GM19463 (cell line): ENCODE measurements around the gene PPP2R2C.
A peak's percentile ranks its signal among the peaks of the same experiment; 100 is the strongest.

Experiments
- ATAC-seq: cut with Tn5 transposase; IDR thresholded peaks from one replicate; pipeline ENCODE4 v1.9.1; 2021; ENCODE audit warnings: mild to moderate bottlenecking, moderate library complexity; ENCODE audit not compliant: unreplicated experiment

PPP2R2C gene

DNA sequence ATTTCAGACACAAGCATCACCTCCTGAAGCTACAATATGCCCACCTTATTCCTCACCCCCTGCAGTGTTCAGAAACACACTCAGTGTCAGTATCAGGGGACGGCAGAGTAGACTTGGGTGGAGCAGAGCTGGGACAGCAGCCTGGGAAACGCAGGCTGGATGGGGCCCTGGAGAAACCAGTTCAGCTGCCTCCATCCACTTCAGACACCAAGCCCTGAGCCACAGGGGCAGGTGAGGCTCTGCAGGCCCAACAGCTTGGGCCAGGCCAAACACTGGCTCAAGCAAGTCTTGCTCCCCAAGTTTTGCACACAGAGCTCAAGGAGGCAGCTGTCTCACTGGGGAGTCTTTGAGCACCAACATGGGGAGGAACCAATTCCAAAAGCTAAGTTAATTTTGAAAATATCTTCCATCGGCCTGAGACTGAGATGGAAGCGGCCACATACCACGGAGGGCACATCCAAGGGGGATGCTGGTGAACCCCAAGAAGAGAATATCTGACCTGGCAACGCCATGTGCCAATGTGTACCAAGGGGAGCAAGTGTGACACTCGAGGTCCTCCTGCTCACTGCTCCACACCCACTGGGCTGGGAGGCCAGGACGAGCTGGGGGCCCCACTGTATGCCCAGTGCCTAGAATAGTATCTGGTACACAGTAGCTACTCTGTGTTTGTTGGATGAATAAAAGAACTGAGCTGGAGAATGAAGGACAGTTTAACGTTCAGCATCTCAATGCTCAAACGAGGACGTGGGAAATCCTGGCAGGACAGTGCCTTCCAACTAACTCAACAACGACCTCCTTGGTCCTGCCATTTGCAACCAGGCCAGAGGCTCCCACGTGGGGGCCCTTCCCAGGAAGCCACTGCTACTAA is 45.6 kb downstream of the PPP2R2C start:
- no peak for ATAC-seq

DNA sequence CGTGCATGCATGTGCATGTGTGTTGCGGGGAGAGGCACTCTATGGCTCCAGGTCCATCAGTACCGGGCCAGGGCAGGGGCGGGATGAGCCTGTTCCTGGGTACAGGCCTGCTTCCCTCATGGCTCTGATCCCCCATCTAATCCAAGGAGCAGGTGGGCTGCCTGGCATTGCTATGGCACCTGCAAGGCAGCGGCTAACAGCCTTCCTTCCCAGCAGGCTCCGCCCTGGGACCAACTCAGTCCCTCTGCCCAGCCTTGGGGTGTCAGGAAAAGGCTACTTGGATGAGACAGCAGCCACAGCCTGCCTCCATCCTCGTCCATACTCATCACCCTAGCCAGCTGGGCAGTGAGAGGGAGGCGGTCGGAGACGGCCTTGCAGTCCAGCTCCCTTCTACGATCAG is 46.5 kb downstream of the PPP2R2C start:
- no peak for ATAC-seq

DNA sequence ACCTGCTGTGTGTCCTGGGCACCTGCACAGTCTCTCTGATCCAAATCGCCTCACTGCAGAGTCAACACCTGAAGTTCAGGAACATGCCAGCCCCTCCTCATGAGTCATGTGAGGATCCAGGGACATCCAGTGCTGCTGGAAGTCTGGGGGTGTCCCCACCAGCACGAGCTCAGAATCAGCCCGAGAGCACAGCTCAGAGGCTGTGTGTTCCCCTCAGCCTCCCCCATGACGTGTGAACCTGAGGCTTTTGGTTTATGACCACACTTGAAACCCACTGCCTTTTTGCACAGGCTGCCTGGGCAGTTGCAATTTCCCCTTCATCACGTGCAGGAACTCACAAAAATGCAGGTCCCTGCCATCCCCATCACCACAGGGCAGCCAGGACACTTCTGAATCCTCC is 47.1 kb downstream of the PPP2R2C start:
- no peak for ATAC-seq

DNA sequence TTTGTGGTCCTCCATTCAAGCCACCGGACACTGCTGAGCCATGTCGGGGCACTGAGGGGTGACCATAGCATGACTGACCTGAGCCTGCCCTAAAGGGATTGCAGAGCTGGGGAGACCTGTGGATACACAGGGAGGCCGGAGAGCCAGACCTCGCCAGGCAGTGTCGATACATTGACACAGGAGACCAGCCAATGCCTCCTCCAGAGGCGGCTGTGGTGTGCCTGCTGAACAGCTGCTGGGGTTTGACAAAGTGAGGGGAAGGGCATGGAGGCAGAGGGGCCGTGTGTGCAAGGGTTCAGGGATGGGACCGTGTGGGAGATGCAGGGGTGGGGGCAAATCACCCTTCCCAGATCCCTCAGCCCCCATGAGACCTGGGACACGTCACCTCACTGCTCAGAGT is 48.0 kb downstream of the PPP2R2C start:
- ATAC-seq = no peak

DNA sequence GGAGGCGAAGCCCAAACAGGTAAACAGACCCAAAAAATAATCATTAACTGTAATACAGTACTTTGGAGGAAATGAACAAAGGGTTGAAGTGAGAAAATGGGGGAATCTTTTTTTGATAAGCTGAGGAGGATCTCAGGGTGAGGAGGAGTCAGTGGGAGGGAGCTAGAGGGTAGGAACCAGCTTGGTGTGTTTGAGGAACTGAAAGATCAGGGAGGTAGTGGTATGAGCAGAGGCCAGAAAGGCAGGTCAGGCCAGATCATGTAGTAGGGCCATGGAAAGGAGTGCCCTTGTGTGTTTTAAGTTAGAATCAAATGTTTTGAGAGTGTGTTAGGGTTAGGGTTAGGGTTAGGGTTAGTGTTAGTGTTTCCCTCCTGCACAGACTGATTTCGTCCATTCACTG is 48.8 kb downstream of the PPP2R2C start:
- ATAC-seq = peak; percentile 95

DNA sequence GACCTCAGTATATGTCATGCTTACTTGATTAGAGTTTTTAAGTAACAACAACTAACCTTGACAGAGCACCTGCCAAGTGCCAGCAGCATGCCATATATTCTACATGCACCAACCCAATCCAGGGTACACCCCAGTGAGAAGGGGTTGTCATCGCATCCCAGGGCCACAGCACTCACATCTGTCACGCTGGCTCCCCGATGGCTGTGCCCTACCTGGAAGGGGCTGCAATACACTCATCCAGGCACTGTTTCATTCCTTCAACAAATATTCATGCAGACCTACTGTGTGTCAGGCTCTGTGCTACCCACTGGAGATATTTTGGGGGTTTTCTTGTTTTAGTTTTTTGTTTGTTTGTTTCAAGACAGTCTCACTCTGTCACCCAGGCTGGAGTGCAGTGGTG is 49.5 kb downstream of the PPP2R2C start:
- ATAC-seq = no peak

DNA sequence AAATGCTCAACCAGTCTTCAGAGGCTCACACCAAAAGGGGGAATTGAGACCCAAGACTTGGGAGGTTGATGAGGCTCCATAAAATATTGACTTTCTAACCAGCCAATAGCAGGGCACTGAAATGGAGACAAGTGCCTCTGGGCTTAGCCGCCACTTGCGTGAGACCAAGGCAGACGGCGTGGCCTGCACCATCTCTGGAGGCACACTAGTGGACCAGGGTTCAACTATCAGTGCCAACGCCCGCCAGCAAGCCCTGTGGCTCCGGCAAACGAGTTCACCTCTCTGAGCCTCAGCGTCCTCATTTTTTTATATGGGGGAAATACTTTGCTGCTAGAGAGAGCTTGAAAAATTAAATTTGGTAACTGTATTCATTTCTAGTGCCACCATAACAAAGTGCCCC is 50.3 kb downstream of the PPP2R2C start:
- no peak for ATAC-seq

DNA sequence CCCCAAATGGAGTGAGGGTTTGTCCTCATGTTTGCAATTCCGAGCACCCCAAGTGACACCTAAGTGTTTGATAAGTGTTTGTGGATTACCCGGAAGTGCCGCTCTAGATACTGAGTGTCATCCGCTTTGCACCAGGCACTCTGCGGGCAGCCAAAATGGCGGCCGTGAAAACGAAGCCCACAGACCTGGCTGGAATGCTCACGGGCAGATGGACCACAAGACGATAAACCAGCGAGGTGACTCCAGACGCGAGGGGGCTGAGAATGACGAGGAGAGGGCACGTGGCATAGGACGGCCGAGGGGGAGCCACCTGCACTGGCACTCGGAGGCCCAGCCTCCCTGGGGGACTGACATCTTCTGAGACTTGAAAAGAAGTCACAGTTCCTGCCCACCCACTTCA is 51.0 kb downstream of the PPP2R2C start:
- no peak for ATAC-seq

DNA sequence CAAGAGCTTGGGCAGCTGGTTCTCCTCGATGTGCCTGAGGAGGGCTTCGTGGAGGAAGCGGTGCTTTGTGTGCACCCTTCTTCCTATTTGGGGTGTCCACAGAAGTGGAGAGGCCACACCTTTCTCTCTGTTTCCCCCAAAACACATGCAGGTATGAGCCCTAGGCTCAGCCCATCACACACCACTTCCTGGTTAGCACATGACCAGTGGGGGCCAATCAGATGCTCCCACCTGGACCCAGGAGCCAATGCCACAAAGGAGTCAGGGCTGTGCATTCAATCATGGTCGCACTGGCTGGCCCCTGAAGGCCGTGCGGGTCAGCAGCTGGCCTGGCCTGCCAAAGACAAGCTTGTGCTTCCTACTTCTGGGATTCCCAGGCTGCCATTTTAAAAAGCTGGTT is 51.4 kb downstream of the PPP2R2C start:
- ATAC-seq = no peak

DNA sequence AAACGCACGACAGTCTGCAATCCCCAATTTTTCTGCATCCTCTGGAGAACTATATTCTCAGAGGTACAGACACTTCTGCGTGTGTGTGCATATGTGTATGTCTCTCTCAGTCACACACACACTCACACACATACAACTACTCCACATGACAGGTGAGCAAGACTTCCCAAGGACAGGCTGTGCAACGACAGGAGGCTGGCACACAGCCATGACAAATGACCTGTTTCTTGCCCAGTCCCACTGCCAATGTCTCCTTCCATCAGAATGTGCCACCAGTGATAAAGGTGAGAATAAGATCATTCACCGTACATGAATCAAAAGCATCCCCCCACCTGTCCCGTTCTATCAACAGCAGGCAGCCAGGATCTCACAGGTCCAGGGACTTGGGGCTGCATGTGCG is 52.4 kb downstream of the PPP2R2C start:
- no peak for ATAC-seq

DNA sequence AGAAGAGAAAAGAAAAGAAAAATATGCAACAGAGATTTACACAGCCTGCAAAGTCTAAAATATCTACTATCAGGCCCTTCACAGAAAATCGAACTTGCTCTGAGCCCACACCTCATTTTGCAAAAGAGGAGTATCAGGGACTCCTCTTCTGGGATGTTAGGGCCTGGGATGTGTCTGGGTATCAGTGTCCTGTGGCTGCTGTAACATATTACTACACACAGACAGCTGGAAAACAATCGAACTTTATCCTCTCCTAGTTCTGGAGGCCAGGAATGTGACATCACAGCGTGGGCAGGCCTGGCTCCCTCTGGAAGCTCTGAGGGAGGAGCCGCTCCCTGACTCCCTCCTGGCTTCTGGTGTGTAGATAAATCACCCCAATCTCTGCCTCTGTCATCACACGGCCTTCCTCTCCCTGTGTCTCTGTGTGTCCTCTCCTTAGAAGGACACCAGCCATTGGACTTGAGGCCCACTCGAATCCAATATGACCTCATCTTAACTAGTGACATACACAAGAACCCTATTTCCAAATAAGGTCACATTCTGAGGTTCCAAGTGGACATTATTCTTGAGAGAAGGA is 52.9 kb downstream of the PPP2R2C start:
- no peak for ATAC-seq

DNA sequence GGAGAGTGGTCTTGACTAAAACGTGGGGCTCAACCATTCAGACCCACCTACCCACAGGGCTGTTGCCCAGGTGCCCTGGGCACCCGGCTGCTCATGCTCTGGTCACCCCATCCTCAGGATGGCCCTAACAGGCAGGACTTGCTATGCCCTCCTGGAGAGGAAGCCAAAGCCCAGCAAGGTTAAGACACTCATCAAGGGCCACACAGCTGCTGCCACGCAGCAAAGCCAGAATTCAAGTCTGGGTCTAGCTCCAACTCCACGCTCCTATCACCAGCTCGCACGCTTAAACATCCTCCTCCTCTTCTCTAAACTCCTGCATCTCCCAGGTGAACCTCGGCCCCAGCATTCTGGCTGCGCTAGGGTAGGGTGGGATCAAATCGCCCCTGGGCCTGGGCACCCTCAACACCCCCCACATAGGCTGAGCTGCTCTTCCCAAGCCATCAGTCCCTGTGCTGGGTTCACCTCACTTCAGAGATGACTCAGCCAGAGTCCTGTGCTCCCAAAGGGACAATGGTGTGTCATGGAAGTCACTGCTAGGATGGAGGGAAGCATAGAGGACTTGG is 54.1 kb downstream of the PPP2R2C start:
- ATAC-seq = no peak

DNA sequence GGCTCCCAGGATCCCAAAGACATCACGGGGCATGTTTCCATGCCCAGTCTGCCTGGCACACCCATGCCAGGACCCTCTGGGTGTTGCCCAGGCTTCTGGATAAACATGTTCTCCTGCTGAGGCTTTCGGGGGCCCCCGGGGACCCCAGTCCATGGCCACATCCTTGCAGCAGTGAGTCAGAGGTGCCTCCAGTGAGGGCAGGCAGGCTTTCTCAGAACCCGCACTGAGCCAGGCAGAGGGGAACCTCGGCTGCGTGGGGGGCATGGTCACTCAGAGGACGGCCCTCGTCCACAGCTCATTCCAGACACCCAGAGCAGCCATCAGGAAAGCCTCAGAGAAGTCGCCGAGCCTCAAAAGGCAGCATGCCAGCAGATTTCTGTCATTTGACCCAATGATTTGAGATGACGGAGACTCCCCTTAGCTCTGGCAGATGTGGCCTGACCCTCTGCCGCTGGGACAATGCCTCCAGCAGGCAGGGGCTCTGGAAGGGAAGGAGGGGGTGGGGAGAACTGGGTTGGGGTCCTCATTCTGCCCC is 54.8 kb downstream of the PPP2R2C start:
- ATAC-seq = no peak

DNA sequence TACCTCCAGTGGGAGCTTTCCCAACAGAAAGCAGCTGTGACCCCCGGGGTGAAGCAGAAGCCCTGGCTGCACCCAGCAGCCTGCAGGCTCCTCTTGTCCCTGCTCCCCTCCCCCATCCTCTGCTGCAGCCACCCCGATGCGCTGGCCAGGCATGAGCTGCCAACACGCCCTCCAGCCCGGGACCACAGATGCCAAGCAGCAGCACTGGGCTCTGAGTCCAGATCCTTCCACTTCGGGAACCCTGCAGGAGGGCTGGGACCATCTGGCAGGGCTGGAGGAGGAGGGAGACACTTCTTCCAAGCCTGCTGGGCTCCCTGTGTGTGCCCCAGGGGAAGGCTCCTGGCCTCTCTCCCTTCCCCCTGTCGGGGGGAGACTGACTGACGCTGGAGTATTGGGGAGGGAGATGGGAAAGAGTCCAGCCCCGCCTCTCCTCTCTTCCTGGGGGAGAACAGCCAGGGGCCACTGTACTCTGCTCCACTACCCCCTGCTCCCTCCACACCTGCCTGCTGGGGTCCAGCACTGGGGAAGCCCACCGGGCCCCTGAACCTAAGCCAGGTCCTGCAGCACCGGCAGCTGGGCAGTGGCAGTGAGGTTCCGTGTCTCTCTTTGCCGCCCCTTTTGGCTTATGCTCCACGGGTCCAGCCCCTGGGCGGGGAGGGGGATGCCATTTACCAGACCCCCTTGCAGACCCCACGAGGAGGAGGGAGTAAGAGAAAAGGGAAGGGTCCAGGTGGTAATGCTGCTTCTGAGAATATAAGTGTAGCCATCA is 55.7 kb downstream of the PPP2R2C start:
- no peak for ATAC-seq

DNA sequence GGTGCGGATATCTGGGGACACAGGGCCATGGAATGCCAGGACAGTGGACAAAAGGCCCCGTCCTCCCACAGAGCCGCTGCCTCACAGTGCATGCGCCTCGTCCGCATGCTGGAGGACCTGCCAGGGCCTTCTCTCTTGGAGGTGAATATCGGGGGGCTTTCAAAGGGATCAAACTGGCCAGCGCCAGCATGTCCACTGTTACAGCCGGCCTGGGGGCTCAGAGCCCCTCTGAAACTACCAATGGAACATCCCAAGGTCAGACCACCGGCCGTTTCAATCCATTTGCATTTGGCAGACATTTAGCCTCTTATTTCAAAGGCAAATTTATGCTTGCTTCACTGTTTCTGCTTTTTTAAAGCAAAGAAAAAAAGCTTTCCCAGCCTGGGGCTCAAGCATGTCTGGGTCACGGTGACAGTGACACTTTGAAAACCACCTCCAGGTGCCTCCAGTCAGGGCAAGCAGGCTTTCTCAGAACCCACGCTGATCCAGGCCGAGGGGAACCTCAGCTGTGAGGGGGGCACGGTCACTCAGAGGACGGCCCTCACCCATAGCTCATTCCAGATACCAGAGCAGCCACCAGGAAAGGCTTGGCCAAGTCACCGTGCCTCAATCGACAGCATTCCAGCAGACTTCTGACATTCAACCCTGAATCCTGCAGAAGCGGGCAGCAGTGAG is 57.2 kb downstream of the PPP2R2C start:
- ATAC-seq = no peak

DNA sequence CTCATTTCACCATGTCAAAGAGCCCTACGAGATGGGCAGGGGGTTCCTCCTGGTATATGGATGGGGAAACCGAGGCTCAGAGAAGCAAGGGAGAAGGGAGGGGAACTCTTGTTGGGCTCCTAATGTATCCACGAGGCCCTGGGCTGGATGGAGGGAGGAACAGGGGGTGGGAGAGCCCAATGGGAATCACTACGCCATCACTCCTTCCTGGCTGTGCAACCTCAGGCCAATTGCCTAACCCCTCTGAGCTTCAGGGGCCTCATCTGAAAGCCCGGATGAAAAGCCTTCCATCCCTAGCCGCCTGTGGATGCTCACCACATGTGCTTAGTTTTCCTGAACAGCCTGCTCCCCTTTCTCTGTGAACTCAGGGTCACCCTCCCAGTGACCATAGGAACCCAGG is 57.8 kb downstream of the PPP2R2C start:
- ATAC-seq = no peak

DNA sequence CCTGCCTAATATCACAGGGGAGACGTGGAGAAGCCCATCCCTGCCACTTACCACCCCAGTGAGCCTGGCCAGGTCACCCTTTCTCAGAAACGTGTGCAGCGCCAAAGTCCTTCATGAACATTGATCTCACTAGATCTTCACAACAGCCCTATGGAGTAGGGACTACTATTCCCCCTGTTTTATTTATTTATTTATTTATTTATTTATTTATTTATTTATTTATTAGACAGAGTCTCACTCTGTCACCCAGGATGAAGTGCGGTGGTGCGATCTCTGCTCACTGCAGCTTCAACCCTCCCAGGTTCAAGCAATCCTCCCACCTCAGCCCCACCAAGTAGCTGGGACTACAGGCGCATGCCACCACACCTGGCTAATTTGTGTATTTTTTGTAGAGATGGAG is 61.8 kb downstream of the PPP2R2C start:
- ATAC-seq = no peak

DNA sequence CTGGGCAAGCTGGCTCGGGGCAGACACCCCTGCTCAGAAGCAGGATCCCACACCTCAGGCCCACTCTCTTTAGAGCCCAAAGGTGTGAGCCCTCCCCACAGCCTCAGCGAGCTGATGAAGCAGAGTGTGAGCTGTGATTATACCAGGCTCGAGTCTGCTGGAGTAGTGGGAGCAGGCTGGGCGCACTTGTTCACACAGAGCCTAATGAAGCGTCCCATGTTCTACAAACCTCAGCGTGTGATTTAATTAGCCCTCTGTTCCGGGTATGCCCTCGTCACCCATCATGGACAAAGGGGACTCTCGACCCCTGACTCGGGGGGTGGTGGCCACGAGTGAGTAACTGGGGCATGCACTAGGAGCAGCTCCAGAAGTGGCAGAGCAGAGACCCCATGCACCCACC is 62.3 kb downstream of the PPP2R2C start:
- no peak for ATAC-seq

DNA sequence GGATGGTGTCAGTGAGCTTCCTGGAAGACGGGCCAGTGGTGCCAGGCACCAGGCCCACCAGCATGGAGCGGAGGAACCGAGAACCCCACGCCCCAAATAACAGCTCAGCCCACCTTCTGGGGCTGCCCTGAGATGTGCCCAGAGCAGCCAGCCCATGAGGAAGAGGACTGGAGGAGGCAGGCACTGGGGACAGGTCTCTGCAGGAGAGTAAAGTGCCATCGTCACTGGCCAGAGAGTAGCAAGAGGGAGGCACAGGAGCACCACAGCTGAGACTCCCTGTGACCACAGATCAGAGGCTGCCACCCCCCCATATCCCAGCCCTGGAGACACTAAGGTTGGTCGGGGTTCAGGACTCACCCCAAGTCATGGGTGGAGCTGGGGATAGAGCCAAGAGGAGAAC is 63.0 kb downstream of the PPP2R2C start:
- ATAC-seq = no peak

DNA sequence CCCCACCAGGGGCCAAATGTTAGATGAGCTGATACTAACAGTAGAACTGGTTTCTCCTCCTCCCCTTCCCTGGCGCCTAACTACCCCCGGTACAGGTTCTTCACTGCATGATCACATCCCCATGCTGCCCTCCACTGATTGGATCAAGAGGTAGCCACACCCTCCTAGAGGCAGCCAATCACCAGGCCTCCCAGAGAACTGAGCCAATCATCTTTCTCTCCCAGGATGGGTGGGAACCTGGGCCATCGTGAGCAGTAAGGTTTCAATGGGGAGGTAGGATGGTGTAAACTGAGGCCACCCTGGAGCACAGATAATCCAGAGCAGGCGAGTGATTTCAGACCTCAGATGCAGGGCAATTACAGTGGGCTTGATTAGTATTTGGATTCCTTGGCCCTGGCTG is 64.2 kb downstream of the PPP2R2C start:
- ATAC-seq = no peak

DNA sequence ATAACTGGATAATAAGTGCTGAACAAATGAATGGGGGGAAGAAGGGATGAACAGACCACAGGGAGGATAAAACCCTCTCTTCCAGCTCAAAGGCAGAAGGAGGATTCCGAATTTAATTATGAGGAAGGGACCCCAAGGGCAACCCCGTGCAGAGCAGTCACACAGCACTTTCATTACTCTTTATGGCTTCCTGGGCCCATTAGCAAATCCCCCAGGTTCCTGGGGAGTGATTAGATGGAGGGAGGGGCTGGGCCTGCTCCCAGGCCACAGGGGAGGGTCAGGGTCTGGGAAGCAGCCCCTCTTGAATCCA is 67.1 kb downstream of the PPP2R2C start:
- ATAC-seq = no peak
